Measurements from ENCODE around the gene WDR43.

The WDR43 gene

DNA sequence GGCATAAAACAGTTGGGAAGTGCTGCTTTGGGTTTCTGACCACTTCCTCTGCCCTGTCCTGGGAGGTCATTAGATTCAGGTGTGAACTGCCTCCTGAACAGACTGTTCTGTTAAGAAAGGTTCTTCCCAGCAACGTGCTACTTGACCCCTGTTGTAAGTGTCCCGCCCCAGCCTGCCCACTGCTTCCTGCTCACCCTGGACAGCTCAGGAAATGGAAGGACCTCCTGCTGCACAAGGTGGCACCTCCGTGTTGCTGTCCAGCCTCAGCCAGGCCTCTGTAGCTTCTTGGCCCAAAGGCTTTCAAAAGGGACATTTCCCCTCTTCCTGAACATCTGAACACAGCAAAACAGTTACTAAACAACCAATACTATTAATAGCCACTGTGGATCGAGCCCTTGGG is 92.0 kb downstream of the WDR43 start:
- Histone ChIP-seq H3K27ac (ENCODE audit: insufficient read depth, low read depth, low read length, poor library complexity, severe bottlenecking) (no peak overlapping the region), H3K9me3 (ENCODE audit: control insufficient read depth, low read length) (no peaks in the 10 kb centered on the region), H3K4me3 (ENCODE audit: insufficient read depth, low read depth, low read length) (no peak overlapping the region), H3K27me3 (ENCODE audit: control insufficient read depth, insufficient read depth, low read length, poor library complexity, severe bottlenecking) (no peaks in the 10 kb centered on the region), H3K4me1 (ENCODE audit: control insufficient read depth, insufficient read depth, low read length) (peaks cover 10% of the 10 kb centered on the region), H3K36me3 (ENCODE audit: control insufficient read depth, insufficient read depth, low read length) (no peaks in the 10 kb centered on the region)
- 71 to 72% methylated on average over 4 of the region's 4 CpGs for WGBS, 2 experiments

DNA sequence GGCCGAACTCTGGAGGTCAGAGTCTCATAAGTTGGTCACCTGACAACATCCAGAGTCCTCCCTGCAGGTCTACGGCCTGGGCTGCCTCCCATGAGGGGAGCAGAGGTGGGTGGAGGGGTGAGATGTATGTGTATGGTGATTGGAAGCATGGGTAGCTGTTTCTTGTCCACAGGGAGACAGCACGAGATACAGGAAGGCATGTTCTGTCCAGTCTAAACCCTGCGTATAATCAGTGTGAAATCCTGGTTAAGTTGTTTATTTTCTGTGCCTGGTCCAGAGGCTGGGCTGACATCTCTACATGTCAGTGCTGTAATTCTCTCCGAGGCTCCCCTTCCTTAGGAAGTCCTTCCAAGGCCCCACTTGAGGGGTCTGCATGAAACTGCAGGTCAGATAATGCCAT is 95.5 kb downstream of the WDR43 start:
- Histone ChIP-seq H3K4me1 (ENCODE audit: control insufficient read depth, insufficient read depth, low read length) (no peaks in the 10 kb centered on the region), H3K36me3 (ENCODE audit: control insufficient read depth, insufficient read depth, low read length) (no peaks in the 10 kb centered on the region), H3K27ac (ENCODE audit: insufficient read depth, low read depth, low read length, poor library complexity, severe bottlenecking) (no peak overlapping the region), H3K27me3 (ENCODE audit: control insufficient read depth, insufficient read depth, low read length, poor library complexity, severe bottlenecking) (no peaks in the 10 kb centered on the region), H3K4me3 (ENCODE audit: insufficient read depth, low read depth, low read length) (no peak overlapping the region), H3K9me3 (ENCODE audit: control insufficient read depth, low read length) (no peaks in the 10 kb centered on the region)
- WGBS, 2 experiments = 94% methylated on average over 5 of the region's 5 CpGs

DNA sequence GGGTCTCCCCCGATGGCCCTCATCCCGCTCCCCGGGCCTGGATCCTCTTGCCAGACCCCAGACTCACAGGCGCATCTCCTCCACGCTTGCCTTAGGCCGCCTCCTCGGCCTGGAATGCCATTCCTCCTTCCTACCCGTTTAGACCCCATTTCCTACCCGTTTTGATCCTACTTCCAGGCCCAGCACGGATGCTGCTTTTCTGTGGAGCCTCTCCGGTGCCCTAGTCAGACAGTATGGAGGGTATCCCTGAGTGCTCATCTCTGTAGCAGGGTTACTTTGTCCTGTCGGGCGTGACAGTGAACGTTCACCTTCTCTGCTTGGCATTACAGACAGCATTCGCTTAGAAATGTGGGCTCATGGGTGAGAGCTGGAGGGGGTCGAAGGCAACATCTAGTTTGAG is 96.0 kb downstream of the WDR43 start:
- WGBS, 2 experiments = 84 to 86% methylated on average over 16 of the region's 16 CpGs
- Histone ChIP-seq H3K4me1 (ENCODE audit: control insufficient read depth, insufficient read depth, low read length) (no peaks in the 10 kb centered on the region), H3K27me3 (ENCODE audit: control insufficient read depth, insufficient read depth, low read length, poor library complexity, severe bottlenecking) (no peaks in the 10 kb centered on the region), H3K9me3 (ENCODE audit: control insufficient read depth, low read length) (no peaks in the 10 kb centered on the region), H3K36me3 (ENCODE audit: control insufficient read depth, insufficient read depth, low read length) (no peaks in the 10 kb centered on the region), H3K4me3 (ENCODE audit: insufficient read depth, low read depth, low read length) (no peak overlapping the region), H3K27ac (ENCODE audit: insufficient read depth, low read depth, low read length, poor library complexity, severe bottlenecking) (no peak overlapping the region)

DNA sequence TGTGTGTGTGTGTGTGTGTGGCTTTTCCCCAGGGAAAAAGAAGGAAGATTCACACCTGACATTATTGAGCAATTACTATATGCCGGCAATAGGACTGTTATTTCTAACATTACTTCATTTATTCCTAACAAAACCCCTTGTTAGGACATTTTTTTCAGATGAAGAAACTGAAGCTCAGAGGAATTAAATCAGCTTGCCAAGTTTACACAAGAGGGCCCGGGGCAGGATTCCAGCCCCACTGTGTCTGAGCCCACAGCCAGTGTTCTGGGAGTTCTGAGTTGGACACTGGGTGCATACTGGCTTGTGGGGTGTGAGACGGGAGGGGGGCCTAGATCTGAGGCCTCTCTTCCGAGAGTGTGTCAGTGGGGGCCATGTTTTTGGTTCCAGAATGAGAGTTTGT is 96.6 kb downstream of the WDR43 start:
- 89 to 94% methylated on average over 4 of the region's 4 CpGs for WGBS, 2 experiments
- Histone ChIP-seq H3K9me3 (ENCODE audit: control insufficient read depth, low read length) (no peaks in the 10 kb centered on the region), H3K4me3 (ENCODE audit: insufficient read depth, low read depth, low read length) (no peak overlapping the region), H3K27me3 (ENCODE audit: control insufficient read depth, insufficient read depth, low read length, poor library complexity, severe bottlenecking) (no peaks in the 10 kb centered on the region), H3K27ac (ENCODE audit: insufficient read depth, low read depth, low read length, poor library complexity, severe bottlenecking) (no peak overlapping the region), H3K36me3 (ENCODE audit: control insufficient read depth, insufficient read depth, low read length) (no peaks in the 10 kb centered on the region), H3K4me1 (ENCODE audit: control insufficient read depth, insufficient read depth, low read length) (no peaks in the 10 kb centered on the region)

DNA sequence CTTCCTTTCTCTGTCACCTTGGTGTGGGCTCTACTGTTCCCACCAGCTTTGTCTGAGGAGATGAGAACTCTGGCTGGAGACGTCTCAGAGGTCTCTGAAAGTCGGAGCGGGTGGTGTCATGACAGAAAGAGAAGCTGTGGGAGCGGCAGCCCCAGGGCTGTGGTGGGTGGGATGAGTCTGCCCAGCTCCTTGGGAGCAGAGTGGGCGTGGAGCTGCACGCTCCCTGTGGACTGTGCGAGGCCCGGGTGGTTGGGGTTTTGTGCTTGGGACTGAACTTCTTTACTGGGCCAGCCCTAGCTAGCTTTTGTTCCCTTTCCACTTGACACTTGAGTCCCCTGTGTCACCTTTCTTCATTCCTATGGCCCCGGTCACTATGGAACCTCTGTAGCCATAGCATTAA is 97.0 kb downstream of the WDR43 start:
- Histone ChIP-seq H3K36me3 (ENCODE audit: control insufficient read depth, insufficient read depth, low read length) (no peaks in the 10 kb centered on the region), H3K9me3 (ENCODE audit: control insufficient read depth, low read length) (no peaks in the 10 kb centered on the region), H3K27me3 (ENCODE audit: control insufficient read depth, insufficient read depth, low read length, poor library complexity, severe bottlenecking) (no peaks in the 10 kb centered on the region), H3K27ac (ENCODE audit: insufficient read depth, low read depth, low read length, poor library complexity, severe bottlenecking) (no peak overlapping the region), H3K4me1 (ENCODE audit: control insufficient read depth, insufficient read depth, low read length) (no peaks in the 10 kb centered on the region), H3K4me3 (ENCODE audit: insufficient read depth, low read depth, low read length) (no peak overlapping the region)
- 91 to 96% methylated on average over 9 of the region's 9 CpGs for WGBS, 2 experiments

DNA sequence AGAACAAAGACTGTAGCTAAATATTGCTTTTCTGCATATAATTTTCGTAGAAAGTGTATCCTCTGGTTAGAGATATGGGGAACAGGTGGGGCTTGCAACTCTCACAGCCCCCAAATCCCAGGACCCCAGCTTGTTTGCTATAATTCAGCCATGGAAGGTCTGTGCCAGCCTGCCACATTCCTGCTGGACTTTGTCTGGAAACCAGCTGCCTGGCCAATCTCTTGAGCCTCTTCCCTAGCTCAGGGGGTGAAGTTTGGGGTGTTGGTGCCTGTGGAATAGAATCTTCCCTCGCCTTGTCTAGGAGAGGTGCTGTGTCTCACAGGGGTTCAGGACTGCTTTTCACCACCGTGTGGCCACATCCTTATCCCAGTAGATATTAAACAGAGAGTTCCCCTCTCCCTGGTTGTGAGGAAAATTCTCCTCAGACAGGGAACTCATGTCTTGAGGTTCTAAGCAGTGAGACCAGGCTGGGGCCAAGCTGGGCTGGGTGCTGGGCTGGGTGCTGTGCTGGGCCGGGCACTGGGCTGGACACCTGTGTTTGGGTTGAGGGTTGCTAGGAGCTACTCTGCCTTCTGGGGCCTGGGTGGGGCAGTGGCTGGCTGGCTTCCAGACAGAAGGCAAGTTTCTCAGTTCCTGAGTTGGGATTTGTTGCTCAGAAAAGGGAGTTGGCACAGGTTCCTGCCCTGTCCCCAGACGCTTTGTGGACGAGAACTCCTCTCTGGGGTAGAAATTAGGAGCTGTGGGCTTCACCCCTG is 98.9 kb downstream of the WDR43 start:
- WGBS, 2 experiments = 88 to 91% methylated on average over 6 of the region's 6 CpGs
- H3K36me3 ChIP-seq (ENCODE audit: control insufficient read depth, insufficient read depth, low read length) = no peaks in the 10 kb centered on the region
- H3K27ac ChIP-seq (ENCODE audit: insufficient read depth, low read depth, low read length, poor library complexity, severe bottlenecking) = no peak overlapping the region
- H3K4me3 ChIP-seq (ENCODE audit: insufficient read depth, low read depth, low read length) = no peak overlapping the region
- no peaks in the 10 kb centered on the region for H3K9me3 ChIP-seq (ENCODE audit: control insufficient read depth, low read length)
- no peaks in the 10 kb centered on the region for H3K27me3 ChIP-seq (ENCODE audit: control insufficient read depth, insufficient read depth, low read length, poor library complexity, severe bottlenecking)
- H3K4me1 ChIP-seq (ENCODE audit: control insufficient read depth, insufficient read depth, low read length) = peaks cover 5% of the 10 kb centered on the region

DNA sequence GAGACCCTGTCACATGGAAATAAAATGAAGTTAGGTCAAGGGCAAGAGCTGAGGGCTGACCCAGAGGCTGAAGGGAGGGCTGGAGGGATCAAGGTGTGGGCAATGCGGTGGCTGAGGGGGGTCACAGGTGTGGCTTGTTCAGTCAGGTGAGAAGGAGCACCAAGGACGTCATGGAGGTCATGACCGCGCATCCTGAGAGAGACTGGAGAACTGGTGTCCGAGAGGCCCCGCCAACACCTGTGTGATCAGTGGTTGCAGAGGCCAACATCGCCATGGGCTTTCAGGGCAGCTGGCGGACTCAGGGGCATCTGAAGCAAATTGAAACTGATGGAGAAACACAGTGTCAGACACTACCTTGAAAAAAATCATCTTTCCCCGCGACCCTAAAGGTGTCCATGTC is 99.6 kb downstream of the WDR43 start:
- Histone ChIP-seq H3K27me3 (ENCODE audit: control insufficient read depth, insufficient read depth, low read length, poor library complexity, severe bottlenecking) (no peaks in the 10 kb centered on the region), H3K4me3 (ENCODE audit: insufficient read depth, low read depth, low read length) (no peak overlapping the region), H3K27ac (ENCODE audit: insufficient read depth, low read depth, low read length, poor library complexity, severe bottlenecking) (no peak overlapping the region), H3K36me3 (ENCODE audit: control insufficient read depth, insufficient read depth, low read length) (no peaks in the 10 kb centered on the region), H3K4me1 (ENCODE audit: control insufficient read depth, insufficient read depth, low read length) (peaks cover 5% of the 10 kb centered on the region), H3K9me3 (ENCODE audit: control insufficient read depth, low read length) (no peaks in the 10 kb centered on the region)
- WGBS, 2 experiments = 94 to 95% methylated on average over 10 of the region's 10 CpGs

DNA sequence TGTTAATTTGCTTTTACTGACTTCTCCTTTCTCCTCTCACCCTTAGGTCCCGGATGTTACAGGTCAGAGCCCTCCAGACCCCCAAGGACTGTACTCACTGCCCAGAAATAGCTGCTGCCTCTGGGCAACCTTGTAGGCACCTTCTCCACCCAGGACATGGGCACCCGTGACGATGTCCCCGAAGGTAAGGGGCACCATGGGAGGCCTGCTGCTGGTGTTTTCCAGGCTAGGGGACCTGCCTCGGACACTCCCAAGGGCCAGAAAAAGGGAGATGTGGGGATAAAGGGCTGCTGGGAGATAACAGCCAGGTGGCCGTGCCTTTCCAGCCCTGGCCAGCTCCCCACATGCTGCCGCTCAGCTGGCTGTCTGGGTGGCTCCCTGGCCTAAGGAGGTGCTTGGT is 100.2 kb downstream of the WDR43 start:
- no peaks in the 10 kb centered on the region for H3K27me3 ChIP-seq (ENCODE audit: control insufficient read depth, insufficient read depth, low read length, poor library complexity, severe bottlenecking)
- peaks cover 5% of the 10 kb centered on the region for H3K4me1 ChIP-seq (ENCODE audit: control insufficient read depth, insufficient read depth, low read length)
- WGBS, 2 experiments = 87 to 89% methylated on average over 7 of the region's 7 CpGs
- H3K36me3 ChIP-seq (ENCODE audit: control insufficient read depth, insufficient read depth, low read length) = no peaks in the 10 kb centered on the region
- H3K9me3 ChIP-seq (ENCODE audit: control insufficient read depth, low read length) = no peaks in the 10 kb centered on the region
- no peak overlapping the region for H3K27ac ChIP-seq (ENCODE audit: insufficient read depth, low read depth, low read length, poor library complexity, severe bottlenecking)
- H3K4me3 ChIP-seq (ENCODE audit: insufficient read depth, low read depth, low read length) = no peak overlapping the region

DNA sequence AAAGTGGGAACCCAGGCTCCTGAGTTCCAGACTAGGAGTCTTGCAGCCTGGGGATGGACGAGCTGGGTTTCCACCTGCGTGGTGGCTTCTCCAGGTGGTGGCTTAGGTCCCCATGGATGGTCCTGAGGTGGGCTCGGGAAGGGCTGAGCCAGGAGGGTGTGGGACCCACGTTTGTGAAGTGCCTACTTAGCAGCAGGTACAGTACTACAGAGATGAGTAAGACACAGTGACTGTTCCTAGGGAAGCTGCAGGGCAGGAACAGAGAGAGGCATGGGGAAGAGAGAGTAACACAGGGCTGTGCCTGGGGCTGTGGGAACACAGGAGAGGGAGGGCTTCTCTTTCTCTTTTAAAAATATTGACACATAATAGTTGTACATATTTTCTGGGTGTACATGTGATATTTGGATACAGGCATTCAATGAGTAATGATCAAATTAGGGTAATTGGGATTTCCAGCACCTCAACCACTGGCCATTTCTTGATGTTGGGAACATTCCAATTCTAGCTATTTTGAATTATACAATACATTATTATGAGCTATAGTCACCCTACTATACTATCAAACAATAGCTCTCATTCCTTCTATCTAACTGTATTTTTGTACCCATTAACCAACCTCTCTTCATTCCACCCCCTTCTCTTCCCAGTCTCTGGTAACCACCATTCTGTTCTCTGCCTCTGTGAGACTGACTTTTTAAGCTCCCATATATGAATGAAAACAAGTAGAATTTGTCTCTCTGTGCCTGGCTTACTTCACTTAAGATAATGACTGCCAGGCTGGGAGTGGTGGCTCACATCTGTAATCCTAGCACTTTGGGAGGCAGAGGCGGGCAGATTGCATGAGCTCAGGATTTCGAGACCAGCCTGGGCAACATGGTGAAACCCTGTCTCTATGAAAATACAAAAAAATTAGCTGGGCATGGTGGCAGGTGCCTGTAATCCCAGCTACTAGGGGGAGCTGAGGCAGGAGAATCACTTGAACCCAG is 101.6 kb downstream of the WDR43 start:
- Histone ChIP-seq H3K36me3 (ENCODE audit: control insufficient read depth, insufficient read depth, low read length) (no peaks in the 10 kb centered on the region), H3K9me3 (ENCODE audit: control insufficient read depth, low read length) (no peaks in the 10 kb centered on the region), H3K27ac (ENCODE audit: insufficient read depth, low read depth, low read length, poor library complexity, severe bottlenecking) (no peak overlapping the region), H3K27me3 (ENCODE audit: control insufficient read depth, insufficient read depth, low read length, poor library complexity, severe bottlenecking) (no peaks in the 10 kb centered on the region), H3K4me3 (ENCODE audit: insufficient read depth, low read depth, low read length) (no peak overlapping the region), H3K4me1 (ENCODE audit: control insufficient read depth, insufficient read depth, low read length) (peaks cover 5% of the 10 kb centered on the region)
- WGBS, 2 experiments = 80 to 82% methylated on average over 6 of the region's 6 CpGs

DNA sequence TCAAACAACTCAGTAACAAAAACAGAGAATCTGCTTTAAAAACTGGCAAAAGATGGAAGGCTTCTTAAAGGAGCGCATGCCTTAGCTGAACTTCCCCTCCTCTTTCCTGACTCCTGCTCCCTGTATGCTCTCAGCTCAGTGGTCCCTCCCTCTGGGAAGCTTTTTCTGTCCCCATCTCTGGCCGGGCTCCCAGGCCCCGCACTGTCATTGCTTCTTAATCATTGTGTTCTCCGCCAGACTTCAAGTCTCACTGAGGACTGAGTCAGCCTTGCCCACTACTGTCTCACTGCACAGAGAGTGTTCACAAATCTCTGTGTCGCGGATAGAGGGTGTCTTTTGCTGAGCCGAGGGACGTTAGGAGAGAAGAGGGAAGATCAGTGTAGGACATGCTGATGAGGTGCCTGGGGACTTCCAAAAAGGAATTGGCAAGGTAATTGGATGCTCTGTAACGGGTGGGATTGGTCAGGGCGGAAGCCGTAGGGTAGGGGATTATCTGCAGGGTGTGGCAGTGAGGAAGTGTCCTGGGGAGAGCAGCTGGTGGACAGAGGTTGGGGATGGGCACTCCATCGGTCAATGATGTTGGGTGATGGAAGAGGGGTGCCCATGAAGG is 102.9 kb downstream of the WDR43 start:
- Histone ChIP-seq H3K9me3 (ENCODE audit: control insufficient read depth, low read length) (no peaks in the 10 kb centered on the region), H3K27ac (ENCODE audit: insufficient read depth, low read depth, low read length, poor library complexity, severe bottlenecking) (no peak overlapping the region), H3K4me3 (ENCODE audit: insufficient read depth, low read depth, low read length) (no peak overlapping the region), H3K27me3 (ENCODE audit: control insufficient read depth, insufficient read depth, low read length, poor library complexity, severe bottlenecking) (no peaks in the 10 kb centered on the region), H3K4me1 (ENCODE audit: control insufficient read depth, insufficient read depth, low read length) (peaks cover 5% of the 10 kb centered on the region), H3K36me3 (ENCODE audit: control insufficient read depth, insufficient read depth, low read length) (no peaks in the 10 kb centered on the region)
- WGBS, 2 experiments = 78 to 79% methylated on average over 12 of the region's 12 CpGs

Measured in ectodermal cell (in vitro differentiated cells).